Activated CD4-positive, alpha-beta T cell treated with anti-CD3 and anti-CD28 coated beads for 4 hours (primary cell): Measurements from ENCODE around the gene CRYGS.
"Not testable (repeated sequence)": the region's sequence is repeated elsewhere in the genome, so short reads cannot be mapped to it uniquely, and the experiment has no call there.

ENCODE experiments used
- DNase-seq, 2 donors: peaks; one replicate each; pipeline ENCODE4 v3.0.0-alpha.2; 2020

The CRYGS gene

GRCh38 chr3:186517218-186517617 lies 27.0 kb downstream of the CRYGS start:
- DNase-seq: no peak

DNA sequence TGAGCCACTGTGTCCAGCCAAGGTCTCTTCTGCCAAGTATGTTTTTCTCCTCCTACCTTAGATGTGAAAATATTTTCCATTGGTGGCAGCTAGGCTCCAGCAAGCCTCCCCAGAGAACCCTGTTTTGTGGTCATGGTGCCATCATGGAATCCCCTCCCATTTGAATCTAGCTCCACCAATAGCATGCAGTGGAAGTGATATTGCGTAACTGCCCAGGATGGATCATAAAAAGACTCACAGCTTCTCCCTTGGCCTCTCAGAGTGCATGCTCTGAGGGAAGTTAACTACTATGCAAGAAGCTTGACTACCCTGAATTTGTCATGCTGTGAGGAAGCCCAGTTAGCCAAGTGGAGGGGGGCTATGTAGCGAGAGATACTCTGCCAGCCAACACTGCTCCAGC lies 27.5 kb downstream of the CRYGS start:
- DNase-seq: no peak

DNA sequence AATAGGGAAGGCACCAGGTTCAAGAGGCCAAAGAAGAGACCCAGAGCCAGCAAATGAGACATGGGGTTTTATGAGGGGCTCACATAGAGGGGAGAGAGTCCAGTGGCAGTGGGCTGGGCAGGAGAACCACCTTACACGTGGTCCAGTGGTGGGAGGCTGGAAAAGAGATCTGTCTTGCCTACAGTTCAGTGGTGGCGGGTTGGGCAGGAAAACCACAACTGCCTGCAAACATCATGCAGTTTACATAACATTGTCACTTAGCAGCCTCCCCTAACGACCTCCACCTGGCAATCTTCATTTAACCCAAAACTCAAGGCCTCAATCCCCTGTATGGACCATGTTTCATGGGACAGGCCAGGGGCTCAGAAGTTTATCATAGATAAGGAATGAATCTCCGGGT lies 29.1 kb downstream of the CRYGS start:
- DNase-seq: no peak

GRCh38 chr3:186514296-186515002 lies 29.7 kb downstream of the CRYGS start:
- no peak for DNase-seq

- no peak for DNase-seq
These were observed 30.8 kb downstream of the CRYGS start for GRCh38 chr3:186513386-186513785.

- DNase-seq: no peak
These were observed 31.4 kb downstream of the CRYGS start for GRCh38 chr3:186512570-186513302.

- DNase-seq: no peak
These were observed 32.5 kb downstream of the CRYGS start for GRCh38 chr3:186511702-186512101.

DNA sequence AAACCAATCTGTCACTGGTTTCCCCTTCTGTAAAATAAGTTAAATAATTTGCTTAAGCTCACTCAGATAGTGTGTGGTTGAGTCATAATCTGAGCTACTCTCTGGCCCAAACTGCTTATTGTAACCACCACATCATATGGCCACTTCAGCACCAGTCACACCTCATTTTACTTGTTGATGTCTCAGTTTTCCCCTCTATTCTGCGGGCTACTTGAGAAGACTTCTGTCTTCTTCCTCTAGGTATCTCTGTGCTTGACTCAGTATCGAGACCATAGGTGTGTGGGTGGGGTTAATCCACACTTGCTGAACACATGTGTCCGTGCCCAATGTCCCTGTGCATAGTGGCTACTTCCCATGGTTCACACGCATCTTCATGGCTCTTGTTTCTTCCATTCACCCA lies 32.9 kb downstream of the CRYGS start:
- DNase-seq: no peak

- no peak for DNase-seq
These were observed 33.7 kb downstream of the CRYGS start for GRCh38 chr3:186510374-186511079.

DNA sequence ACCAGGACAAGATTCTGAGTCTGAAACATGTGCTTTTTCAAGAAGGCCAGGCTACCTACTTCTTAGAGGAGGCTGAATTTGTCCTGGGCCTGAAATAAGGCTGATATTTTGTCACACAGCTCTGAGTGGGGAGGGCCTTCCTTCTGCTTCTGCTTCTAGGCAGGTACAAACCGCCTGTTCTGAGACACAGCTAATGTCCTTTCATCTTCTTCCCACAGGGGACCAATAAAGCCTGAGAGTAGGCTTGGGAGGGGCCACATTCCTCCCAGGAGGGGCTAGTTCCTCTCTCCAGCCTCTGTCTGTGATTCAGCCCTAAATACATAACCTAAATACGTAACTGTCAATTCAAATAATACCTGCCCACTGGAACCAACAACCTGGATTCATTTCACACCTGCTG lies 34.8 kb downstream of the CRYGS start:
- DNase-seq: no peak

DNA sequence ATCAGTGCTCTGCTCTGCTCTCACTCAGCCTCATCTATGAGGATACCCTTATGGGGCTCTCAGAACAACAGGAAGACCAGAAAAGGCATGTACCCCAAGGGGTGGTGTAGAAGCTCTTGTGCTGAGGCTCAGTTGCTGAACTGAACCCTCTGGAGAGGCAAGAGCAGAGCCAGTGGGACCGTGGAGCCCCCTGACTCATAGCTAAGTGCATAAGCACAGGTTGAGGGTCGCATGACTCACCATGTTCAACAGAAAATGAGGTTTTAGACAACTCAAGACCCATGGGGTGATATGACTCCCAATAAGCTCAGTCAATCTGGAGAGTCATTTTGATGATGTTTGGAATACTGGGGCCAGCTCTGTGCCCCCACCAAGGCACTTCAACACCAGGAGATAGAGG lies 37.3 kb downstream of the CRYGS start:
- DNase-seq: peak in 1 of 2 donors; percentile 9

- no peak for DNase-seq
These were observed 37.9 kb downstream of the CRYGS start for GRCh38 chr3:186506191-186506739.

DNA sequence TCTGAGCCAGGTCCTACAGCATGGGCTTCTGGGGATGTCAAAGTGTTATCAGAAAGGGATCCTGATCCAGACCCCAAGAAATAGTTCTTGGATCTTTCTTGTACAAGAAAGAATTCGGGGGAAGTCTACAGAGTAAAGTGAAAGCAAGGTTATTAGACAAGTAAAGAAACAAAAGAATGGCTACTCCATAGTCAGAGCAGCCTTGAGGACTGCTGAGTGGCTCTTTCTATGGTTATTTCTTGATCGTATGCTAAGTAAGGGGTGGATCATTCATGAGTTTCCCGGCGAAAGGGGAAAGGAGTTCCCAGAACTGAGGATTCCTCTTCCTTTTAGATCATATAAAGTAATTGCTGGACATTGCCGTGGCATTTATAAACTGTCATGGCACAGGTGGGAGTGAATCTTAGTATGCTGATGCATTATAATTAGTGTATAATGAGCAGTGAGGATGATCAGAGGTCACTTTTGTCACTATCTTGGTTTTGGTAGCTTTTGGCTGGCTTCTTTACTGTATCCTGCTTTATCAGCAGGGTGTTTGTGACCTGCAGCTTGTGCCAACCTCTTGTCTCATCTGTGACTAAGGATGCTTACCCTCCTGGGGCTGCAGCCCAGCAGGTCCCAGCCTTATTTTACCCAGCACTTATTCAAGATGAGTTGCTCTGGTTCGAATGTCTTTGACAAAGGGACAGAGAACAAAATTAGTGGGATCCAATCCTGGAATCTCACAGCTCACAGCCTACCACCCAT lies 41.0 kb downstream of the CRYGS start:
- no peak for DNase-seq

GRCh38 chr3:186502138-186502948 lies 41.8 kb downstream of the CRYGS start:
- no peak for DNase-seq

DNA sequence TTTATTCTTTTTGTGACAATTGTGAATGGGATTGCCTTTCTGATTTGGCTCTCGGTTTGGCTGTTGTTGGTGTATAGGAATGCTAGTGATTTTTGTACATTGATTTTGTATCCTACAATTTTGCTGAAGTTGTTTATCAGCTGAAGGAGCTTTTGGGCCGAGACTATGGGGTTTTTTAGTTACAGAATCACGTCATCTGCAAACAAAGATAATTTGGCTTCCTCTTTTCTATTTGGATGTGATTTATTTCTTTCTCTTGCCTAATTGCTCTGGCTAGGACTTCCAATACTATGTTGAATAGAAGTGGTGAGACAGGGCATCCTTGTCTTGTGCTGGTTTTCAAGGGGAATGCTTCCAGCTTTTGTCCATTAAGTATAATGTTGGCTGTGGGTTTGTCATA lies 44.2 kb downstream of the CRYGS start:
- DNase-seq: not testable (repeated sequence)

DNA sequence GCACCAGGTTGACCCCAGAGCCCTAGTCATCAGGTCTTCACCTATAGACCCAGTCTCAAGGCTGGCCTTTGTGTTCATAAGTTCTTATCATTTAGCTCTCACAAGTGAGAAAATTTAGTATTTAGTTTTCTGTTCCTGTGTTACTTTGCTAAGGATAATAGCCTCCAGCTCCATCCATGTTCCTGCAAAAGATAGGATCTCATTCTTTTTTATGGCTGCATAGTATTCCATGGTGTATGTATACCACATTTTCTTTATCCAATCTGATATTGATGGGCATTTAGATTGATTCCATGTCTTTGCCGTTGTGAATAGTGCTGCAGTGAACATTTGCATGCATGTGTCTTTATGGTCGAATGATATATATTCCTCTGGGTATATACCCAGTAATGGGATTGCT lies 46.2 kb downstream of the CRYGS start:
- not testable (repeated sequence) for DNase-seq

DNA sequence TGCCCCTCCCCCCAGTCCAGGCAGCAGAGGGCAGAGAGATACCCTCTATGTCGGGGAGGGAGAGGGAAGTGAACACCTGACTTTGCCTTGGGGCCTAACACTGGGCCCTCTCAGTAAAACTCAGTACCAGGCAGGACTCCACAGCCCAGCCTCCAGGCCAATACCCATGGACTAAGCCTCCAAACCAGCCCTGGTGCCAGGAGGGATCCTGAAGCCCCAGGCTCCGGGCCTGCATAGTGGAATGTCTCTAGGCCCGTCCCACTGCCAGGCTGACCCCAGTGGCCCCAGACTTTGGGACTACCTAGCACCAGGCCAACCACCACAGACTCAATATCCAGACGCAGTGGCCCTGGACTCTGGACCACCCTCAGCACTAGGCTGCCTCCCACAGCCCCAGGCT lies 46.6 kb downstream of the CRYGS start:
- DNase-seq: no peak

GRCh38 chr3:186496635-186497034 lies 47.5 kb downstream of the CRYGS start:
- no peak for DNase-seq

DNA sequence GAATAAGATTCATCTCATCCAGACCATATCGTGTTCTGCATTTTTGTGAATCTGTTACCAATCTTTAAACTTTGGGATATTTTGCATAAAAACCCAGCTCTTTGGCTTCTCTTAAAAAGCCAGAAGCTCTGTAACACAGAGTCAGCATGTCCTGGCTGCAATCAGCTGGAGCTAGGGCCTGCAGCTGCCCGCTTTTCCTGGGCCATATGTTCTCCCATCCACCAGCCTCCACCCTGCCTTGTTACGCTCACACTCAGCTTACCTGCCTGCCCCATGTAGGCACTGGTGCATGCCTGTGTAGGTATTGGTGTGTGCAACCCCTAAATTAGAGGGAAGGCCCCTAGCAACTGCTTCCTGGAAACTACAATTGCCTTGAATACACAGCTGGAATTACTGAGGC lies 48.2 kb downstream of the CRYGS start:
- no peak for DNase-seq

DNA sequence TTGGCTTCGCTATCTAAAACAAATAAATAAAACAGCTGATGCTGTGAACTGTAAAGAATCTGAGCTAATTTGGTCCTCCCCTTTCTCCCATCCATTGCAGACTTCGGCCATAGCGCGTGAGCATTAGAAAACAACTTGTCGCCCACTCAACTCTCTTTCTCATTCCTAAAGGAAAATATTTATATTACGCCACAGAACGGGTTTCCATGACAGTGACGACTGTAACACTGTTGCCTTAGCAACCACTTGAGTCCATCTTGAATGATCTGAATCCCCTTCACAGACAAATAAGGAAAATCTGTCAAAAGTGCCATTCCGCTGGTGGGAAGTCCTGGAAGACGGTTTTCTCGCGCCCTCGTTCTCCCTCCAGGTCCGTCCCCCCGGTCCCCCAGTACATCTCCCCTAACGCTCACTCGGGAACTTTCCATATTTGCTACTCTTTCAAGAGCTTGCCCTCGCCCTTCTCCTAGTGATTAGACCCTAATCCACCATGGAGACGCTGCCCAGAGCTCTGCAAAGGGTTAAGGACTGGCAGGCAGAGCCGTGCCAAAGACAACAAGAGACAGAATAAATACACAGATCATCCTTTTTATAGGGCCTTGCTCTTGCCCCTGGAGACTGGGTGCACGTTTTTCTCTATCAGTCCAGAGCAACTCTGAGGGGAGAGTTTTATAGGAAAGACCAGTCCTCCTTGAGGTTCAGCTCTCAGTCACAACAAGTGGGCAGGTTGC lies 50.5 kb downstream of the CRYGS start:
- DNase-seq: no peak

DNA sequence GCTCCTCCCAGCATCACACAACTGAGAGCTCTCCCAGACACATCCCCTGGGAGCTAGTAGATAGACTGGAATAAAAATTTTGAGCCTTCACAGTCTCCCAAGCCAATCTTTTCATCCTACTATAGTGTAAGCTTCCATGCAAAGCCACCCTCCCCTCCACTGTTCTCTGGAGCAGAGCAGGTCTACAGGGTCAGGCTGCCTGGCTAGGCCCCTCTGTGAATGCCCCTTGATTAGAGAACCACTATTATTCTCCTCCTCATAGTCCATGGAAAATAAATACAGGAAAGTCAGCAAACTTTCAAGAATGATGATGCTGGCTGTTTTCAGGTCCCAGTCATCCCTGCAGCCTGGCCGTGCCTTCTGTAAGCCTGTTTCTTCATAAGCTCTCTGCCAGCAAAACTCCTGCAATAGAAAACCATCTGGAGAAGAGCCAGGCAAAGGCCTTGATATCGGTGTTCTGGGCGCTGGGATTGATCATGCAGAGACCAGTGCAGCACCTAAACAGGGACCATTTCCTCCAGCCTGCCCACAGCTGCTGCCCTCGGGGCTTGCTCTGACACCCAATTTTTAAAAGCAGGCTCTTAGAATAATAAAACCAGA lies 51.7 kb downstream of the CRYGS start:
- DNase-seq: no peak
